ENCODE results near the gene RBM12. TPM values are rescaled to one million over a fixed set of nuclear protein-coding genes. Genes with fewer than 3 reads are reported as not detected.

The RBM12 gene
- total RNA-seq, 1 donor from 2014 or later, result 147 TPM

- no peak for DNase-seq
- H3K27me3 Mint-ChIP-seq (ENCODE audit: unreplicated experiment), result peaks cover 4% of the 10 kb centered on the region
- peaks cover 6% of the 10 kb centered on the region for H3K9me3 Mint-ChIP-seq (ENCODE audit: unreplicated experiment)
- no peak overlapping the region for H3K4me3 Mint-ChIP-seq (ENCODE audit: unreplicated experiment)
- no peak overlapping the region for H3K27ac Mint-ChIP-seq (ENCODE audit: unreplicated experiment)
- TF ChIP-seq CTCF (IDR thresholded peaks at IDR 0.05; ENCODE audit: partially characterized antibody, unreplicated experiment), result no peak
- H3K4me1 Mint-ChIP-seq (ENCODE audit: low read depth, unreplicated experiment), result peaks cover 35% of the 10 kb centered on the region
- H3K36me3 Mint-ChIP-seq (ENCODE audit: unreplicated experiment), result no peaks in the 10 kb centered on the region
Observed at GRCh38 chr20:35636095-35636494, 28.6 kb downstream of the RBM12 start.

- peaks cover 6% of the 10 kb centered on the region for H3K9me3 Mint-ChIP-seq (ENCODE audit: unreplicated experiment)
- DNase-seq, result no peak
- no peak overlapping the region for H3K4me3 Mint-ChIP-seq (ENCODE audit: unreplicated experiment)
- TF ChIP-seq CTCF (IDR thresholded peaks at IDR 0.05; ENCODE audit: partially characterized antibody, unreplicated experiment), result no peak
- H3K36me3 Mint-ChIP-seq (ENCODE audit: unreplicated experiment), result no peaks in the 10 kb centered on the region
- peaks cover 4% of the 10 kb centered on the region for H3K27me3 Mint-ChIP-seq (ENCODE audit: unreplicated experiment)
- peaks cover 32% of the 10 kb centered on the region for H3K4me1 Mint-ChIP-seq (ENCODE audit: low read depth, unreplicated experiment)
- peak overlapping the region; percentile 9 for H3K27ac Mint-ChIP-seq (ENCODE audit: unreplicated experiment)
Observed at GRCh38 chr20:35635652-35636051, 29.0 kb downstream of the RBM12 start.

GRCh38 chr20:35632539-35633115 is 32.1 kb downstream of the RBM12 start:
- peaks cover 6% of the 10 kb centered on the region for H3K9me3 Mint-ChIP-seq (ENCODE audit: unreplicated experiment)
- no peak for DNase-seq
- peaks cover under 1% of the 10 kb centered on the region for H3K36me3 Mint-ChIP-seq (ENCODE audit: unreplicated experiment)
- H3K4me3 Mint-ChIP-seq (ENCODE audit: unreplicated experiment), result no peak overlapping the region
- no peak for TF ChIP-seq CTCF (IDR thresholded peaks at IDR 0.05; ENCODE audit: partially characterized antibody, unreplicated experiment)
- H3K27me3 Mint-ChIP-seq (ENCODE audit: unreplicated experiment), result peaks cover 4% of the 10 kb centered on the region
- H3K27ac Mint-ChIP-seq (ENCODE audit: unreplicated experiment), result no peak overlapping the region
- peaks cover 15% of the 10 kb centered on the region for H3K4me1 Mint-ChIP-seq (ENCODE audit: low read depth, unreplicated experiment)

- Mint-ChIP-seq H3K27ac (ENCODE audit: unreplicated experiment) (no peak overlapping the region), H3K27me3 (ENCODE audit: unreplicated experiment) (peaks cover 4% of the 10 kb centered on the region), H3K4me1 (ENCODE audit: low read depth, unreplicated experiment) (peaks cover 4% of the 10 kb centered on the region), H3K9me3 (ENCODE audit: unreplicated experiment) (peaks cover 4% of the 10 kb centered on the region), H3K36me3 (ENCODE audit: unreplicated experiment) (peaks cover 4% of the 10 kb centered on the region), H3K4me3 (ENCODE audit: unreplicated experiment) (no peak overlapping the region)
- TF ChIP-seq CTCF (IDR thresholded peaks at IDR 0.05; ENCODE audit: partially characterized antibody, unreplicated experiment), result no peak
- DNase-seq, result no peak
Observed at GRCh38 chr20:35630636-35631035, 34.1 kb downstream of the RBM12 start.

GRCh38 chr20:35629427-35630145 is 35.1 kb downstream of the RBM12 start:
- DNase-seq, result no peak
- H3K27ac Mint-ChIP-seq (ENCODE audit: unreplicated experiment), result no peak overlapping the region
- no peak for TF ChIP-seq CTCF (IDR thresholded peaks at IDR 0.05; ENCODE audit: partially characterized antibody, unreplicated experiment)
- H3K4me1 Mint-ChIP-seq (ENCODE audit: low read depth, unreplicated experiment), result no peaks in the 10 kb centered on the region
- H3K36me3 Mint-ChIP-seq (ENCODE audit: unreplicated experiment), result peaks cover 4% of the 10 kb centered on the region
- H3K27me3 Mint-ChIP-seq (ENCODE audit: unreplicated experiment), result no peaks in the 10 kb centered on the region
- no peaks in the 10 kb centered on the region for H3K9me3 Mint-ChIP-seq (ENCODE audit: unreplicated experiment)
- H3K4me3 Mint-ChIP-seq (ENCODE audit: unreplicated experiment), result no peak overlapping the region

Measured in glutamatergic neuron (in vitro differentiated cells).